Vagina (tissue), 2 donors: ENCODE measurements around the gene MBOAT2.

Source experiments
- CTCF ChIP-seq, 3 experiments: fragments of 450-650 bp in 2 of 3; fragments of 200-600 bp in 1 of 3; sonication (generic) in 1 of 3; IDR thresholded peaks; one replicate each; pipeline ENCODE4 v1.5.1; 2017 to 2019; ENCODE audit warnings: antibody characterized with exemption in 3 of 3, mild to moderate bottlenecking in 2 of 3, moderate library complexity in 2 of 3
- POLR2A ChIP-seq, 2 donors: fragments of 450-650 bp; IDR thresholded peaks; one replicate each; pipeline ENCODE4 v1.6.1; 2017; ENCODE audit warnings: antibody characterized with exemption in 2 of 2, mild to moderate bottlenecking in 2 of 2, moderate library complexity in 2 of 2
- POLR2AphosphoS5 ChIP-seq, 2 donors: sonication (generic); formaldehyde crosslinking; IDR thresholded peaks; one replicate each; pipeline ENCODE4 v1.9.0; 2017; ENCODE audit warnings: antibody characterized with exemption in 2 of 2, mild to moderate bottlenecking in 2 of 2, low read depth in 1 of 2; ENCODE audit not compliant: insufficient read depth in 1 of 2

- no peak for TF ChIP-seq CTCF (IDR thresholded peaks at IDR 0.05)
- no peak for TF ChIP-seq POLR2A (IDR thresholded peaks at IDR 0.05)
- TF ChIP-seq POLR2AphosphoS5 (IDR thresholded peaks at IDR 0.05; ENCODE audit: insufficient read depth in 1 of 2, low read depth in 1 of 2): no peak
Observed at GRCh38 chr2:8888963-8889362, 114.5 kb downstream of the MBOAT2 start.
